Measurements from ENCODE around the gene TMPRSS9.

TMPRSS9 gene

DNA sequence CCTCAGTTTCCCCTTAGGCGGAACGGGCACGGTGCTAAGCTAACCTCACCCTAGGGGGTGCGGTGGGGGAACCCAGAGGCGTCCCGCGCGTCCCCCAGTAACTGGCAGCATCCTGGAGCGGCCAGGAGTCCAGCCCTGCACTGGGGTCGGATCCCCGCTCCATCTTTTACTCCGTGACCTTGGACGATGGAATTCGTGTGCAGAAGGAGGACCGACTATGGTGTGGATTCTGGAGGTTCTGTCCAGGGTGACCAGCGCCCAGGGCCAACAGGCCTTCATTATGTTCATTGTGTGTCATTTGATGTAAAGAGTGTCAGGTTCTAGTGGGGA, 31.0 kb upstream of the TMPRSS9 start:
- no peaks in the 10 kb centered on the region for H3K9me3 ChIP-seq (replicated peaks in 1 of 2; ENCODE audit: control insufficient read depth in 2 of 2, insufficient read depth in 1 of 2, low read depth in 1 of 2, low read length in 2 of 2)
- peak overlapping the region; percentile 83 for H3K4me2 ChIP-seq (ENCODE audit: insufficient read depth, low read length, poor library complexity, severe bottlenecking)
- peak overlapping the region; percentile 29 for H4K8ac ChIP-seq (ENCODE audit: low read depth, low read length)
- H3K36me3 ChIP-seq (replicated peaks in 1 of 2; ENCODE audit: control insufficient read depth in 2 of 2, insufficient read depth in 2 of 2, low read length in 2 of 2) = peaks cover 11 to 29% of the 10 kb centered on the region in 2 donors
- no peak overlapping the region for H3K4ac ChIP-seq (ENCODE audit: low read length)
- H3K14ac ChIP-seq (ENCODE audit: low read length) = peak overlapping the region; percentile 89
- peak overlapping the region; percentile 97 for H3K18ac ChIP-seq (ENCODE audit: low read length)
- peaks cover 16 to 17% of the 10 kb centered on the region in 2 donors for H3K4me1 ChIP-seq (ENCODE audit: control insufficient read depth in 2 of 2, insufficient read depth in 1 of 2, low read depth in 1 of 2, low read length in 2 of 2)
- H3K4me3 ChIP-seq (ENCODE audit: low read length in 2 of 2) = peak overlapping the region; percentile 96 to 98
- DNase-seq (ENCODE audit: low spot score) = no peak
- peak overlapping the region; percentile 90 for H2AK5ac ChIP-seq (ENCODE audit: low read depth, low read length)
- H3K27ac ChIP-seq (replicated peaks; ENCODE audit: low read length) = no peak overlapping the region
- H3K79me1 ChIP-seq (ENCODE audit: low read depth, low read length) = peaks cover 20% of the 10 kb centered on the region
- H2BK15ac ChIP-seq (ENCODE audit: low read length) = peak overlapping the region; percentile 24
- peak overlapping the region; percentile 98 for H3K23ac ChIP-seq (ENCODE audit: low read depth, low read length, poor library complexity)
- H2BK5ac ChIP-seq (ENCODE audit: low read length) = peak overlapping the region; percentile 75
- no peak overlapping the region for H4K91ac ChIP-seq (ENCODE audit: low read depth, low read length, poor library complexity)
- peak overlapping the region; percentile 86 for H2AFZ ChIP-seq (ENCODE audit: low read length)
- peak overlapping the region; percentile 73 for H2BK12ac ChIP-seq (ENCODE audit: low read length)
- no CpG with 5 or more reads among the region's 16 CpGs for WGBS, 2 donors (ENCODE audit: extremely low coverage in 2 of 2, insufficient read length in 2 of 2, insufficient replicate concordance in 1 of 2)
- peak overlapping the region; percentile 92 for H3K9ac ChIP-seq (ENCODE audit: low read depth, low read length, poor library complexity)
- no peak overlapping the region for H2BK120ac ChIP-seq (ENCODE audit: low read depth, low read length)
- no peaks in the 10 kb centered on the region for H3K27me3 ChIP-seq (ENCODE audit: control insufficient read depth in 3 of 3, insufficient read depth in 3 of 3, low read depth in 1 of 3, low read length in 3 of 3)

DNA sequence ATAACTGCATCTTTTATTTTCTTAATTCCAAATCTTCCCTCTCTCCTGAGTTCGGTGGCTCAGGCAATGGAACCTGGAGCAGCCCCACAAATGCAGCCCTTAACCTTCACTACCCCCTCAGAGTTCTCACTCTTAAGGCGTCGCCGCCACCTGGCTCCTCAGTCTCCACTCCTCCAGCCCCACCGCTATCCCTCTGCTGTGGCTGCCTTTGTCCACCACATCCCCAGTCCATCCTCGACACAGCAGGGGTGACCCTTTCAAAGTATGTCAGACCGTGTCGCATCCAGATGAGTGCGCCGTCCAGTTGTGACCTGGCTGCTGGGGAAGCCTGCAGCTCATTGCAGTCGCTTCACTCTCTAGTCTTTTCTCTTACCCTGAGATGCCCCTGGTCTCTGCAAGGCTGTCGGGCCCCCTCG, 30.6 kb upstream of the TMPRSS9 start:
- Histone ChIP-seq H4K8ac (ENCODE audit: low read depth, low read length) (no peak overlapping the region), H2BK120ac (ENCODE audit: low read depth, low read length) (no peak overlapping the region), H3K27me3 (ENCODE audit: control insufficient read depth in 3 of 3, insufficient read depth in 3 of 3, low read depth in 1 of 3, low read length in 3 of 3) (no peaks in the 10 kb centered on the region), H3K18ac (ENCODE audit: low read length) (no peak overlapping the region), H2BK12ac (ENCODE audit: low read length) (no peak overlapping the region), H3K4ac (ENCODE audit: low read length) (no peak overlapping the region), H3K4me1 (ENCODE audit: control insufficient read depth in 2 of 2, insufficient read depth in 1 of 2, low read depth in 1 of 2, low read length in 2 of 2) (peaks cover 16 to 17% of the 10 kb centered on the region in 2 donors), H3K9ac (ENCODE audit: low read depth, low read length, poor library complexity) (peak overlapping the region; percentile 92), H3K23ac (ENCODE audit: low read depth, low read length, poor library complexity) (peak overlapping the region; percentile 21), H3K14ac (ENCODE audit: low read length) (no peak overlapping the region), H3K27ac (replicated peaks; ENCODE audit: low read length) (no peak overlapping the region), H4K91ac (ENCODE audit: low read depth, low read length, poor library complexity) (no peak overlapping the region), H3K4me3 (ENCODE audit: low read length in 2 of 2) (peak overlapping the region; percentile 96 to 98), H2BK5ac (ENCODE audit: low read length) (peak overlapping the region; percentile 75), H2AK5ac (ENCODE audit: low read depth, low read length) (peak overlapping the region; percentile 90), H3K36me3 (replicated peaks in 1 of 2; ENCODE audit: control insufficient read depth in 2 of 2, insufficient read depth in 2 of 2, low read length in 2 of 2) (peaks cover 10 to 29% of the 10 kb centered on the region in 2 donors), H3K9me3 (replicated peaks in 1 of 2; ENCODE audit: control insufficient read depth in 2 of 2, insufficient read depth in 1 of 2, low read depth in 1 of 2, low read length in 2 of 2) (no peaks in the 10 kb centered on the region), H2AFZ (ENCODE audit: low read length) (no peak overlapping the region), H3K79me1 (ENCODE audit: low read depth, low read length) (peaks cover 19% of the 10 kb centered on the region), H2BK15ac (ENCODE audit: low read length) (no peak overlapping the region), H3K4me2 (ENCODE audit: insufficient read depth, low read length, poor library complexity, severe bottlenecking) (peak overlapping the region; percentile 83)
- no CpG with 5 or more reads among the region's 13 CpGs for WGBS, 2 donors (ENCODE audit: extremely low coverage in 2 of 2, insufficient read length in 2 of 2, insufficient replicate concordance in 1 of 2)
- peak; percentile 53 for DNase-seq (ENCODE audit: low spot score)

DNA sequence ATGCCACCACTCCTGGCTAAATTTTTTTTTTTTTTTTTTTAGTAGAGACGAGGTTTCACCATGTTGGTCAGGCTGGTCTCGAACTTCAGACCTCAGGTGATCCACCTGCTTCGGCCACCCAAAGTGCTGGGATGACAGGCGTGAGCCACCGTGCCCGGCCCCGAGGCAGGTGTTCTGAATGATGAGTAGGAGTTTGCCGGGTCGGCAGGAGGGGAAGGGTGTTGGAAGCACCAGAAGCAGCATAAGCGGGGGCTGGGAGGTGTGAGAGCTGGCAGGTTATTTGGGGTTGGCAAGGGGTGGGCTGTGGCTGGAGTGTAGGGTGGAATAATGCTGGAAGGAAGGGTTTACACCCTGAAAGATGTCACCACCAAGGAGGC, 29.8 kb upstream of the TMPRSS9 start:
- Histone ChIP-seq H3K9me3 (replicated peaks in 1 of 2; ENCODE audit: control insufficient read depth in 2 of 2, insufficient read depth in 1 of 2, low read depth in 1 of 2, low read length in 2 of 2) (peaks cover 0 to 2% of the 10 kb centered on the region in 2 donors), H3K4me2 (ENCODE audit: insufficient read depth, low read length, poor library complexity, severe bottlenecking) (no peak overlapping the region), H4K8ac (ENCODE audit: low read depth, low read length) (no peak overlapping the region), H3K9ac (ENCODE audit: low read depth, low read length, poor library complexity) (no peak overlapping the region), H3K14ac (ENCODE audit: low read length) (no peak overlapping the region), H2BK15ac (ENCODE audit: low read length) (peak overlapping the region; percentile 67), H2BK12ac (ENCODE audit: low read length) (no peak overlapping the region), H2AFZ (ENCODE audit: low read length) (no peak overlapping the region), H2AK5ac (ENCODE audit: low read depth, low read length) (no peak overlapping the region), H2BK5ac (ENCODE audit: low read length) (no peak overlapping the region), H3K4me3 (ENCODE audit: low read length in 2 of 2) (no peak overlapping the region), H4K91ac (ENCODE audit: low read depth, low read length, poor library complexity) (no peak overlapping the region), H3K18ac (ENCODE audit: low read length) (no peak overlapping the region), H3K23ac (ENCODE audit: low read depth, low read length, poor library complexity) (no peak overlapping the region), H3K4ac (ENCODE audit: low read length) (no peak overlapping the region), H3K4me1 (ENCODE audit: control insufficient read depth in 2 of 2, insufficient read depth in 1 of 2, low read depth in 1 of 2, low read length in 2 of 2) (peaks cover 16 to 17% of the 10 kb centered on the region in 2 donors), H2BK120ac (ENCODE audit: low read depth, low read length) (no peak overlapping the region), H3K79me1 (ENCODE audit: low read depth, low read length) (peaks cover 17% of the 10 kb centered on the region), H3K36me3 (replicated peaks in 1 of 2; ENCODE audit: control insufficient read depth in 2 of 2, insufficient read depth in 2 of 2, low read length in 2 of 2) (peaks cover 5 to 26% of the 10 kb centered on the region in 2 donors), H3K27ac (replicated peaks; ENCODE audit: low read length) (no peak overlapping the region), H3K27me3 (ENCODE audit: control insufficient read depth in 3 of 3, insufficient read depth in 3 of 3, low read depth in 1 of 3, low read length in 3 of 3) (no peaks in the 10 kb centered on the region)
- no peak for DNase-seq (ENCODE audit: low spot score)
- WGBS, 2 donors (ENCODE audit: extremely low coverage in 2 of 2, insufficient read length in 2 of 2, insufficient replicate concordance in 1 of 2) = no CpG with 5 or more reads among the region's 10 CpGs

DNA sequence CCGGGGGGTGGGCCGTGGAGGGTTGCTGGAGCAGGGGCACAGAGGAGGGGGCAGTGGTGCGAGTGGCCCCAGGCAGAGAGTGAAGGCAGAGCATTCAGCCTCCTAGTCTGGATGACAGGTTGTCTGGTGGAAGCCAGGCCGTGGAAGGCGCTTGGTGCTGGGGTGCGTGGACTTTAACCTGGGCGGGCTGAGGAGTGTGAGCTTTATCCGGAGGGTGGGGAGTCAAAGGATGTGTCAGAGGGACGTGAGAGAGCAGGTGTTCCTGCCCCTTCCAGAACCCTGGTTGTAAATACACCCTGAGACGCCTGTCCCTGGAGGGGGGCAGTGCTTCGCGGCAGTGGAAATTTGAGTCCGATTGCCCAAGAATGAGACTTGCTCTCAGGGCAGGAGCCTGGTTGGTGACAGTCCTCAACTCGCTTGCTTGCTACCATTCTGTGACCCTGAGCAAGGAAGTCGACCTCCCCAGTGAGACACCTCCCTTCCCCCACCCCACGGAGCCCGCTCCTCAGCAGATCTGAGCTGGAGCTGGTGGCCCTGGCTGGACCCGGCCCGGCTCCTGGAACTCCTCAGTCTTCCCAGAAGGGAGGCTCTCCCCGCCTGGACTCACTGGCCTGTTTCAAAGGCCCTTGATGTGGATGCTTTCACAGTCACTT, 29.3 kb upstream of the TMPRSS9 start:
- no peak overlapping the region for H4K8ac ChIP-seq (ENCODE audit: low read depth, low read length)
- peaks cover 3 to 21% of the 10 kb centered on the region in 2 donors for H3K36me3 ChIP-seq (replicated peaks in 1 of 2; ENCODE audit: control insufficient read depth in 2 of 2, insufficient read depth in 2 of 2, low read length in 2 of 2)
- DNase-seq (ENCODE audit: low spot score) = no peak
- no peaks in the 10 kb centered on the region for H3K27me3 ChIP-seq (ENCODE audit: control insufficient read depth in 3 of 3, insufficient read depth in 3 of 3, low read depth in 1 of 3, low read length in 3 of 3)
- H3K4me3 ChIP-seq (ENCODE audit: low read length in 2 of 2) = no peak overlapping the region
- H2AFZ ChIP-seq (ENCODE audit: low read length) = no peak overlapping the region
- H2BK5ac ChIP-seq (ENCODE audit: low read length) = no peak overlapping the region
- H3K14ac ChIP-seq (ENCODE audit: low read length) = no peak overlapping the region
- H3K4ac ChIP-seq (ENCODE audit: low read length) = no peak overlapping the region
- peaks cover 16 to 17% of the 10 kb centered on the region in 2 donors for H3K4me1 ChIP-seq (ENCODE audit: control insufficient read depth in 2 of 2, insufficient read depth in 1 of 2, low read depth in 1 of 2, low read length in 2 of 2)
- no CpG with 5 or more reads among the region's 20 CpGs for WGBS, 2 donors (ENCODE audit: extremely low coverage in 2 of 2, insufficient read length in 2 of 2, insufficient replicate concordance in 1 of 2)
- no peak overlapping the region for H3K4me2 ChIP-seq (ENCODE audit: insufficient read depth, low read length, poor library complexity, severe bottlenecking)
- no peak overlapping the region for H2BK12ac ChIP-seq (ENCODE audit: low read length)
- H4K91ac ChIP-seq (ENCODE audit: low read depth, low read length, poor library complexity) = no peak overlapping the region
- H2BK15ac ChIP-seq (ENCODE audit: low read length) = peak overlapping the region; percentile 67
- no peak overlapping the region for H2BK120ac ChIP-seq (ENCODE audit: low read depth, low read length)
- peak overlapping the region; percentile 81 for H3K9ac ChIP-seq (ENCODE audit: low read depth, low read length, poor library complexity)
- H3K23ac ChIP-seq (ENCODE audit: low read depth, low read length, poor library complexity) = no peak overlapping the region
- H3K9me3 ChIP-seq (replicated peaks in 1 of 2; ENCODE audit: control insufficient read depth in 2 of 2, insufficient read depth in 1 of 2, low read depth in 1 of 2, low read length in 2 of 2) = peaks cover 0 to 2% of the 10 kb centered on the region in 2 donors
- no peak overlapping the region for H3K18ac ChIP-seq (ENCODE audit: low read length)
- peaks cover 18% of the 10 kb centered on the region for H3K79me1 ChIP-seq (ENCODE audit: low read depth, low read length)
- H3K27ac ChIP-seq (replicated peaks; ENCODE audit: low read length) = peak overlapping the region; percentile 35
- no peak overlapping the region for H2AK5ac ChIP-seq (ENCODE audit: low read depth, low read length)
